GM12878 (cell line): ENCODE measurements around the gene SIK2. TPM values are rescaled to one million over a fixed set of nuclear protein-coding genes. Genes with fewer than 3 reads are reported as not detected.

Experiments used
- ATAC-seq: fragments of 200-7000 bp; cut with Tn5 transposase; 3 replicates; pipeline ENCODE4 v1.9.1; 2020; ENCODE audit warnings: mild to moderate bottlenecking, moderate library complexity
- BruUV-seq: library from RNA; stranded (reverse); fragments of 400-500 nt; replicated peaks from 2 replicates; lab custom pipeline; 2021; lab: Mats Ljungman, UMichigan
- CTCF ChIA-PET: fragments of 300-600 bp; sonication (Branson Sonifier 250); formaldehyde crosslinking; extraction: SDS; loops from one replicate; lab custom pipeline; 2021; ENCODE audit warnings: inconsistent platforms; lab: Yijun Ruan, JAX
- POLR2A ChIA-PET: fragments of 350-600 bp; formaldehyde crosslinking; extraction: SDS; loops from one replicate; lab custom pipeline; 2021; ENCODE audit warnings: inconsistent platforms; lab: Charles Lee
- RAD21 ChIA-PET: fragments of 300-600 bp; sonication (Branson Sonifier 250); formaldehyde crosslinking; loops from one replicate; lab custom pipeline; 2023; ENCODE audit warnings: antibody characterized with exemption; ENCODE audit not compliant: unreplicated experiment; lab: Charles Lee
- SMC1A ChIA-PET: fragments of 300-600 bp; sonication (Branson Sonifier 250); formaldehyde crosslinking; loops from one replicate; lab custom pipeline; 2023; ENCODE audit not compliant: unreplicated experiment, uncharacterized antibody; lab: Charles Lee
- DNase-seq: peaks from one replicate; pipeline ENCODE4 v3.0.0-alpha.2; 2011; ENCODE audit warnings: low read depth, low spot score
- FAIRE-seq: peaks from 3 replicates; lab custom pipeline; 2011; peaks lifted over from hg19 to GRCh38; lab: Jason Lieb, UNC
- H2AFZ ChIP-seq: 2 replicates; pipeline ENCODE4 v1.6.0; 2011; ENCODE audit warnings: low read depth, low read length, control low read depth; ENCODE audit not compliant: control insufficient read depth
- H3K27ac ChIP-seq: 2 replicates; pipeline ENCODE4 v1.5.1; 2011; ENCODE audit warnings: control low read depth; ENCODE audit not compliant: control insufficient read depth, insufficient read depth
- H3K27me3 ChIP-seq, 2 experiments: replicated peaks in 1 of 2; 2 replicates each; pipeline versions ENCODE4 v1.6.0 to v1.6.1; 2011; ENCODE audit warnings: low read length in 1 of 2; ENCODE audit not compliant: control insufficient read depth in 2 of 2, insufficient read depth in 2 of 2
- H3K36me3 ChIP-seq, 2 experiments: 2 replicates each; pipeline ENCODE4 v1.5.1; 2011; ENCODE audit warnings: low read length in 1 of 2; ENCODE audit not compliant: control insufficient read depth in 2 of 2, insufficient read depth in 2 of 2
- H3K4me1 ChIP-seq: 2 replicates; pipeline ENCODE4 v1.6.1; 2011; ENCODE audit warnings: mild to moderate bottlenecking, low read length, moderate library complexity, mixed read lengths; ENCODE audit not compliant: control insufficient read depth, insufficient read depth
- H3K4me2 ChIP-seq: 2 replicates; pipeline ENCODE4 v1.6.0; 2011; ENCODE audit warnings: control low read depth; ENCODE audit not compliant: control insufficient read depth, insufficient read depth
- H3K4me3 ChIP-seq: fragments of 200-600 bp; sonication (generic); 2 replicates; pipeline ENCODE4 v1.5.1; 2016
- H3K79me2 ChIP-seq: 2 replicates; pipeline ENCODE4 v1.6.0; 2011; ENCODE audit warnings: low read length; ENCODE audit not compliant: control insufficient read depth, insufficient read depth
- H3K9ac ChIP-seq: 2 replicates; pipeline ENCODE4 v1.8.0; 2011; ENCODE audit warnings: low read length, control low read depth, mixed read lengths; ENCODE audit not compliant: control insufficient read depth, insufficient read depth
- H3K9me3 ChIP-seq: replicated peaks from 3 replicates; pipeline ENCODE4 v1.5.1; 2011; ENCODE audit warnings: mild to moderate bottlenecking, low read length; ENCODE audit not compliant: control insufficient read depth, insufficient read depth
- H4K20me1 ChIP-seq: 2 replicates; pipeline ENCODE4 v1.6.0; 2011; ENCODE audit not compliant: control insufficient read depth, insufficient read depth
- RAD51 ChIP-seq: fragments of 450-650 bp; IDR thresholded peaks from 2 replicates; pipeline ENCODE4 v1.6.1; 2016; ENCODE audit warnings: moderate library complexity, mild to moderate bottlenecking, inconsistent platforms
- SIX5 ChIP-seq: IDR thresholded peaks from 2 replicates; pipeline ENCODE4 v1.6.1; 2011; ENCODE audit warnings: mild to moderate bottlenecking, low read depth, low read length, moderate library complexity; ENCODE audit not compliant: severe bottlenecking
- SKIL ChIP-seq: fragments of 450-650 bp; IDR thresholded peaks from 2 replicates; pipeline ENCODE4 v1.6.1; 2017; ENCODE audit warnings: mild to moderate bottlenecking, low read depth, inconsistent platforms; ENCODE audit not compliant: poor library complexity, severe bottlenecking
- SMAD1 ChIP-seq: fragments of 450-650 bp; IDR thresholded peaks from 2 replicates; pipeline ENCODE4 v1.6.1; 2018; ENCODE audit warnings: mild to moderate bottlenecking, low read depth; ENCODE audit not compliant: partially characterized antibody
- WGBS: methylation state at CpG from one replicate; pipeline ENCODE4 v1.1.6; 2016; ENCODE audit warnings: low lambda C conversion rate; ENCODE audit not compliant: insufficient replicate concordance, insufficient coverage; ENCODE audit errors: missing lambda C conversion rate; 5-methylcytosine and 5-hydroxymethylcytosine counted together
- in situ Hi-C: fragments of 300-500 bp; cut with MboI; formaldehyde crosslinking; loops from 9 replicates; pipeline ENCODE4 v1.14.3; 2018; ENCODE audit warnings: mixed read lengths
- intact Hi-C: fragments of 100-400 bp; cut with micrococcal nuclease; formaldehyde crosslinking; loops from one replicate; pipeline ENCODE4 v1.14.2; 2022; ENCODE audit not compliant: unreplicated experiment
- polyA plus RNA-seq, 11 experiments: library from polyadenylated mRNA; depleted of rRNA in 4 of 11; unstranded in 6 of 11; stranded (reverse) in 5 of 11; fragments of >200 nt; fragmentation: Nextera tagmentation in 4 of 11; fragmentation: Illumina TruSeq in 1 of 11; extraction: Ambion mirVana in 4 of 11; extraction: Trizol in 1 of 11; gene quantifications; 1 replicate in 1 of 11; 2 replicates in 10 of 11; pipeline versions ENCODE4 v1.2.1 to v1.2.3, GENCODE V29; 2011 to 2016; ENCODE audit warnings: inconsistent platforms in 2 of 11, missing spikeins in 2 of 11, low read depth in 1 of 11
- total RNA-seq, 4 experiments: library from RNA; depleted of rRNA in 3 of 4; stranded (reverse); fragments of >200 nt in 3 of 4; fragmentation: Illumina TruSeq in 1 of 4; extraction: Trizol in 1 of 4; gene quantifications; 2 replicates each; pipeline versions ENCODE4 v1.2.1 to v1.2.3, GENCODE V29; 2013 to 2021

Gene SIK2
- total and polyA plus RNA-seq, 10 of the 15 experiments (the other 5 are each of a cell fraction or from before 2014, with no cell fraction given) = 0.97 to 14.2 (median 4.5) TPM

GRCh38 chr11:111674941-111675340 lies 72.7 kb downstream of the SIK2 start:
- SMC1A ChIA-PET = interaction anchor here (1.0 to 4.4 kb wide), 5 partner anchors 21 to 44 kb away, joined by 3 to 25 read pairs (median 3); no protein-coding TSS in a partner anchor
- Histone ChIP-seq H4K20me1 (no peaks in the 10 kb centered on the region), H3K9me3 (no peaks in the 10 kb centered on the region), H2AFZ (no peak overlapping the region), H3K4me3 (no peak overlapping the region), H3K9ac (no peak overlapping the region), H3K4me1 (no peaks in the 10 kb centered on the region), H3K79me2 (no peaks in the 10 kb centered on the region), H3K4me2 (no peak overlapping the region), H3K27ac (no peak overlapping the region), H3K27me3 (no peaks in the 10 kb centered on the region), H3K36me3 (peaks cover 1 to 2% of the 10 kb centered on the region in 2 experiments; a peak in 2 of 4 replicates)
- ATAC-seq (no peak), FAIRE-seq (no peak), DNase-seq (no peak)
- 94% methylated on average over 1 of the region's 1 CpG for WGBS
- POLR2A ChIA-PET = no interaction called here
- intact Hi-C loops (no loop called here), in situ Hi-C loops (no loop called here)
- TF ChIP-seq SIX5 (no peak), SMAD1 (no peak), RAD51 (no peak), SKIL (no peak)
- RAD21 ChIA-PET = interaction anchor here (2.0 kb wide), 1 partner anchor 71 kb away, joined by 6 read pairs; no protein-coding TSS in a partner anchor
- BruUV-seq = no TSS peak
- CTCF ChIA-PET = interaction anchor here (1.5 to 2.1 kb wide), 2 partner anchors 10 to 71 kb away, joined by 3 to 5 read pairs; no protein-coding TSS in a partner anchor
